HG03064 (cell line): Measurements from ENCODE around the gene TBC1D22A.
"Not testable (repeated sequence)": the region's sequence is repeated elsewhere in the genome, so short reads cannot be mapped to it uniquely, and the experiment has no call there.

ENCODE experiments used
- ATAC-seq: cut with Tn5 transposase; IDR thresholded peaks from one replicate; pipeline ENCODE4 v1.9.1; 2021; ENCODE audit warnings: low read depth; ENCODE audit not compliant: unreplicated experiment

Gene TBC1D22A

DNA sequence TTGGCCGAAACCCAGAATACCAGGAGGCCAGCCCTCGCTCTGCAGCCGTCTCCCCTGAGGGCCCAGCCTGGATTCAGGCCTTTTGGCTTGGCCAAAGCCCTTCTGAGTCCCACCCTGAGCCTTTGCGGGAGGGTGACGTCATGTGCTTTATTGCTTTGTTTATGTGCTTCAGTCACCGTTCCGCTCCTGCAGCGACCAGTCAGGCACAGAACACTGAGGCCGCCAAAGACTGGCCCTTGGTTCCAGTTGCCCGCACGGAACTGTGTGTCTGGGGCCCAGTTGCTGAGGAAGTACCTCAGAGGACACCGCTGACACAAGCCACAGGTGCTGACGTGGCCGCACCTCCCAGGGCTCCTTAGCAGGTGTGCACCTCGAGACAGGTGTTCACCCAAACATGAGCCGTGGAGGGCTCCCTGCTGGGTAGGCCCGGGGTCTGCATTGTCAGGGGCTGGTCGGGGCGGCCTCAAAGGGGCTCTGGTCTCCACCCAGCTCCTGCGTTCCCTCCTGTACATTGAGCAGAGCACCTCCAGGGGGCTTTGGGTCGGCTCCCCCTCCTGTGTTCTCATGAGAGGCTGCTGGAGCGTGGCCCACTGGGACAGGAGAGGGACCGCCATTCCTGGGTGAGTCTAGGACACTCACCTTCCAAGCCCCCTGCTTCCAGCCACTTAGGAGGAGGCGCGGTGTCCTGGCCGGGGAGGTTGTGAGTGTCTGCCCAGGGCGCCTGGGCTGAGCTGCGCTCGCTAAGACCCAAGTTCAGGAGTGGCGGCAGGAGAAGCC is 376.8 kb downstream of the TBC1D22A start:
- no peak for ATAC-seq

DNA sequence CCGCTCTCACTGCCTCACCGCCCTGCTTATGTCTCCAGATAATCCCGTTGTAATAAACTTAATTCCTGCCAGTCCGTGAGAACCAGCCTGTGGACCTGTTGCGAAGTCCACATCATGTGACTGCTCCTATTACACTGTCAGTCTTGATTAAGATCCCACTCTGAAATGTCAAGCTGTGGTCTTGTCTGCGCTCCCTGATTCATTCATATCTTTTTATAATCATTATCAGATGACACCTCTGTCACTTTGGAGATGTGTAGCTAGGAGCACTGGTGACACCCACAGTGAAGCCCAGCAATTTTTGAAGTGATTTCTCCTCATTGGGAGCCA is 377.3 kb downstream of the TBC1D22A start:
- ATAC-seq: no peak

DNA sequence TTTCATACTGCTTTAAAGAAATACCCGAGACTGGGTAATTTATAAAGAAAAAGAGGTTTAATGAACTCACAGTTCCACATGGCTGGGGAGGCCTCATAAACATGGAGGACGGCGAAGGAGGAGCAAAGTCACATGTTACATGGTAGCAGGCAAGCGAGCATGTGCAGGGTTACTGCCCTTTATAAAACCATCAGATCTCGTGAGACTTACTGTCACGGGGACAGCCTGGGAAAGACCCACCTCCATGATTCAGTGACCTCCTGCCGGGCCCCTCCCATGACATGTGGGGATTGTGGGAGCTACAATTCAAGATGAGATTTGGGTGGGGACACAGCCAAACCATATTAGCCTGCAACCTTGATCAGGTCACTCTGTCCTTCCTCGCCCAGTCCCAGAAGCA is 378.5 kb downstream of the TBC1D22A start:
- ATAC-seq: not testable (repeated sequence)

DNA sequence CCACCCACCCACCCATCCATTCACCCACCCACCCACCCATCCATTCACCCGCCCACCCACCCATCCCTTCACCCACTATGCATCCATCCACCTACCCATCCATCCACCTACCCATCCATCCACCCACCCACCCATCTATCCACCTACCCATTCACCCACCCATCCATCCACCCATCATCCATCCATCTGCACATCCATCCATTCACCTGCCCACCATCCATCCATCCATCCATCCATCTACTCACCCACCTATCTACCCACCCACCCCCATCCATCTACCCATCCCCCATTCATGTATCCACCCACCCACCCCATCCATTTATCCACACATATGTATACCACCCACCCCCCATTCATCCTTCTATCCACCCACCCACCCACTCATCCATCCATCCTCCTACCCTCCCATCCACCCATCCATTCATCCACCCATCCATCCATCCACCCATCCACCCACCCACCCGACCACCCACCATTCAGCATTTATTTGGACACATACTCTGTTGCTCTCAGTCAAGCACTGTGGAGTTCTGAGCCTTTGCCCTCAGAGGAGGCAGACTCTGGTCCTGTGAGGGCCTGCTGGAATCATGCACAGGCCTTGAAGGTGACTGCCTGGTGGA is 380.1 kb downstream of the TBC1D22A start:
- no peak for ATAC-seq

DNA sequence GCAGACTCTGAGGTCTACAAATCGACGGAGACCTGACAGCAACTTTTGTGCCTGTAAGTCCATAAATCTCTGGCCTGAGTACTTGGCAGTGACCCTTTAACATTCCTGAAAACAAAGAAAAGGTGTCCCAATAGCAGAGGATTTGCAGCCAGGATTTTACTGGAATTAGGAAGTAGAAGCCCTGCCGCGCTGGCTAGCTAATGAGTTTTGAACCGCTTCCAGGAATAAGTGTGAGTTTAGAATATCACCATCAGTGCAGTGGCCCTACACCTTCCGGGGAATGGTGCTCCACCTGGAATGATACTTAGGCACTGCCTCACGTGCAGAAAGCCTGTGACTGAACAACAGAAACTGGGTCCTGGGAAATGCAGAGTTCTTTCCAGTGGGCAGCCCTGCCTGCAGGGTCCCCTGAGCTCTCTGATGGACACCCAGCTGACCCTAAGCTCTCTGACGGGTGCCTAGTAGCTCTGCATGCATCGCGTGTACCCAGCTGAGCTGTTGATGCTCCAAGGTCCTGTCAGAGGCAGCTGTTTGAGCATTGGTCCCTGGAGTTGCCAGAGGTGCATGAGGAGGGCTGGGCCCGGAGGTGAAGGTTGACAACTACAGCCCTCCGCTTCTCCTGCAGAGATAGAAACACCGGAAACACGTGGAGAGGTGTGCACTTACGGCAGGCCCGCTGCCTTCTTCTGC is 380.9 kb downstream of the TBC1D22A start:
- ATAC-seq: no peak

DNA sequence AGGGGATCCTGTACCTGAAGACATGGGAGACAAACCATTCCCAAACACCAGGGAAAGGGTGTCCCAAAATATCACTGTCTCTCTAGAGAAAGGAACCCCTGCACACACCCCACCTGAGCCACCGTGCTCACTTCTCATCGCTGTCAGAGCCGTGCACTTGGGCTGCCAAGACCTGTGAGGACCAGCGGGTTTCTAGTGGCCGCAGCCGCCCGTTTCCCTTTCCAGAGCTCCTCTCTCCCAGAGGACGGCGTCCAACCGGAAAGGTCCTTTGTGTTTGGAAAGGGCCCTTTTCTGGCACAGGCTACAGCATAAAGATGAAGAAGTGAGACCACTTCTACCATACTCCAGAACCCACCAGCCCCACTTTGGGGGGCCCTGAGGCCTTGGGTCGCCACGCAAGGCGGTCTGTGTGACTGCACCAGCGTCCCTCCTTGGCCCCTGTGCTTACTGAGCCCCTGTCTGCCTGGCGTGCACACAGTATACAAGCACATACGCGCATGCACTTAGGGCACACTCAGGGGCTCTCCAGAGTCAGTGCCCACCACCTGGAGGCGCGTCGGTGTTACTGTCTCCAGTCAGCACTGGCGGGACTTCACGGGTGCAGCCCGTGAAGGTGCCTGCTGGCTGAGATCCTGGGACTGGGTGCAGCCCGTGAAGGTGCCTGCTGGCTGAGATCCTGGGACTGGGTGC is 381.8 kb downstream of the TBC1D22A start:
- no peak for ATAC-seq

DNA sequence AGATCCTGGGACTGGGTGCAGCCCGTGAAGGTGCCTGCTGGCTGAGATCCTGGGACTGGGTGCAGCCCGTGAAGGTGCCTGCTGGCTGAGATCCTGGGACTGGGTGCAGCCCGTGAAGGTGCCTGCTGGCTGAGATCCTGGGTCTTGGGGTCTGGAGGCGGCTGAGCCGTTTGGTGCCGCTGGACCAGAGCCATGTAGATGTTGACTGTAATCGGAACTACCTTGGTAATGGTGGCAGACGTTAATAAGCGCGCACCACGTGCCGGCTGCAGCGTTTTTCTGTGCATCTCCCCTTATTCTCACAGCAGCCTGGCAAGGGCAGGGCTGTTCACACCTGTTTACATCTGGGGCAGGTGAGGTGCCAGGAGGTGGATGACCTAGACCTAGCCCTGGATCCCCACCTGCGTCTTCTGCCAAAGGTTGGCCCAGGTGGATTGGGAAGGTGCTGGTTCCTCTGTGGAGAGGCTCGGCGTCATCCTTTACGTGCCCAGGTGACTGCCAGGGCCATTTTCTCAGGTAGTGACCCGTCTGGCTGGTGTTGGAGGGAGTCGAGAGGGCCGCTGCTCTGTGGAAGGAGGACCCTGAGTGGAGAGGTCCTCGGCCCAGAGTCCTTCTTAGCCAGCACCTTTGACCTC is 382.5 kb downstream of the TBC1D22A start:
- ATAC-seq: no peak

DNA sequence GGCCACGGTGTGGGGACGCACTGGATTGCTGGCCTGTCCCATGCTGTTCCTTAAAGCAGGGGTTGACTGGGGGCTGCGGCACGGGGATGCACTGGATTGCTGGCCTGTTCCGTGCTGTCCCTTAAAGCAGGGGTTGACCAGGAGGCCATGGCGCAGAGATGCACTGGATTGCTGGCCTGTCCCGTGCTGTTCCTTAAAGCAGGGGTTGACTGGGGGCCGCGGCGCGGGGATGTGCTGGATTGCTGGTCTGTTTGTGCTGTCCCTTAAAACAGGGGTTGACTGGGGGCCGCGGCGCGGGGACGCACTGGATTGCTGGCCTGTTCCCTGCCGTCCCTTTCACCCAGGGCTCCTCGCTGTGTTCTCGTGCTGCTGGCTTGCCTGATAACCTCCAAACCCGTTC is 383.4 kb downstream of the TBC1D22A start:
- ATAC-seq: no peak

DNA sequence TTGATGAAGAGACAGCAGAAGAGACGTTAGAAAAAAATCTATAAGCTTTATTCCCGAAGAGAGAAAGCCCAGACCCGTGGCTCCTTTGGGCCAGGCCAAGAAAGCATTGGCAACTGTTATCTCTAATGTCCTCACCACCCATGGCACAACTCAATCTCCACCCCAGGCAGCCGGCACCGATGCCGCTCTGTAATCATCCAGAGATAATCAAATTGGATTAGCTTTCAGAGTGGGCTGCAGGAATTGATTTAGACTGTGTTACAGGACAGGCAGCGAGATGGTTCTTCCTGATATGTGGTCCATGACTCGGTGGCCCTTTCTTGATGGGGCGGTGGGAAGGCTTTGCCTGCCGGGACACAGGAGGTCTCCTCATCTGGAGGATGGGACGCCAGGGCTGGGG is 383.9 kb downstream of the TBC1D22A start:
- ATAC-seq: no peak

DNA sequence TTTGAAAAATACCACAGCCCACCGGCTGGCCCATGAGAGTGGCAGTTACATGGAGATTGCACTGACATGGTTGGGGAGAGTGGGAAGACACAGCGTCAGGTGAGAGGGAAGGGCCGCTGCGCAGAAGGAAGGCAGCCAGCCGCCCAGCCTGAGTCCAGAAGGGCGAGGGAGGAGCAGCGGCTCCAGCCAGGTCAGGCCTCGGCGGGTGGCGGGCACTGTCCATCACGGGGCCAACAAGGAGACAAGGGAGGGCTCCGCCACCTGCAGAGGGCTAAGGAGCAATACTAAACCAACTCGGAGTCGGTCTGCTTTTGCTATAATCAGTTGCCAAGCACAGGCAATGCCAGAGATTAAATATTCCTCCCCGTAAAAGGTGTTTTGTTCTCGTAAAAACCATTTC is 384.5 kb downstream of the TBC1D22A start:
- ATAC-seq: no peak

DNA sequence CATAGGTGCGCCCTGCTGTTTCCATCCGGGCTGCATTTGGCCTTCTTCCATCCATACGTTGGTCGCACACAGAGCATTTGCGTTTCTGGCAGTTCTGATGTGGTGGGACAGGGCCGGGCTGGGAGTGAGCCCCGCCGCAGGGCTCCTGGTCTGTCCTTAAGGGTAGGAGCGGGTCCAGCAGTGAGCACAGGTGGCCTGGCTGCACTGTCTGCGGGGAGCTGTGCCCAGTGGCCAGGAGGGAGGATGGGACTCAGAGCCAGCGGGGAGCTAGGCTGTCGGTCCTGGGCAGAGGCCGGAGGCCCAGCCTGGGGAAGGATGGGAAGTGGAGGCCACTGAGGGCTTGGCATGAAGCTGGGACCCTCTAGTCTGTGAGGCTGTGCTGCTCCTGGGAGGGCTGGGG is 385.1 kb downstream of the TBC1D22A start:
- no peak for ATAC-seq

DNA sequence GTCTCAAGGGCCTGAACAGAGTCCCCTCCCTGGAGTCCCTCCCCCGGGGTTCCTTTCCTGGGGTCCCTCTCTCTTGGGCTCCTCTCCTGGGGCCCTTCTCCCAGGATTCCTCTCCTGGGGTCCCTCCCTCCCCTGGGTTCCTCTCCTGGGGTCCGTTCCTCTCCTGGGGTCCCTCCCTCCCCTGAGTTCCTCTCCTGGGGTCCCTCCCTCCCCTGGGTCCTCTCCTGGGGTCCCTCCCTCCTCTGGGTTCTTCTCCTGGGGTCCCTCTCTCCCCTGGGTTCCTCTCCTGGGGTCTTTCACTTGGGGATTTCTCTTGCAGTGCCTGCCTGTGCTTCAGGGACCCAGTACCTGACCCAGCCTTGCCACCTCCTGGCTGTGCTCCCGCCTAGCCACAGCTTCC is 386.1 kb downstream of the TBC1D22A start:
- ATAC-seq: no peak

DNA sequence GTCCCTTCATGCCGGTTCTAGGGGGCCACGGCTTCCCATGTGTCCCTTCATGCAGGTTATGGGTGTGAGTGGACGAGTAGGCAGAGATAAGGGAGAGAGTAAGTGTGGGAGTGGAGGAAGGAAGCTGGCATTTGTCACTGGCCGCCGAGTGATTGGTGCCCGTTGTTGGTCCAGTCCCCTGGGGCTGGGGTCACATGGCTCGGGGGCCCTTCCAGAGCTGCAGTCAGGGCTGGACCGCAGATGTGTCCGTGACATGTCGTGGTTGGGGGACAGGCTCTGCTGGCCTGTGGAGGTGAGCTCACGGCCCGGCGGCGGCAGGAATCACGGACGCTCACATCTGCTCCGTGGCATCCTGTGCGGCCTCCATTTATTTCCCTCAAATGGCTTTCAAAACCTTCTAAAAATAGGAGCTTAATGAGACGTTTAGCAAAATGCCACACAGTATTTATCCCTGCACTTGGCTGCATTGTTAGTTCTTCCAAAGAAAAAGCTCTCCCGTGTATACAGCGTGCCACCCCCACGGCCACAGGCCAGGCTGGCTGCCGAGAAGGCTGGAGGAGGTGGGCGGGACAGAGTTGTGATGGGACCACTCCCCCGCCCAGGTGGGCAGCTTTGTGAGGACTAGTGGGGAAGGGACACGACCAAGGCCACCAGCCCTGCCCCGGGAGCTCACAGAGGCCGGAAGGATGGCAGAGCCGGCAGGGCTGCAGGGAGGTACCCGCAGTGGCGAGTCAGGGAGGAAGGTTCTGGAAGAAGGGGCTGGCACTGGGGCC is 386.7 kb downstream of the TBC1D22A start:
- ATAC-seq: no peak

DNA sequence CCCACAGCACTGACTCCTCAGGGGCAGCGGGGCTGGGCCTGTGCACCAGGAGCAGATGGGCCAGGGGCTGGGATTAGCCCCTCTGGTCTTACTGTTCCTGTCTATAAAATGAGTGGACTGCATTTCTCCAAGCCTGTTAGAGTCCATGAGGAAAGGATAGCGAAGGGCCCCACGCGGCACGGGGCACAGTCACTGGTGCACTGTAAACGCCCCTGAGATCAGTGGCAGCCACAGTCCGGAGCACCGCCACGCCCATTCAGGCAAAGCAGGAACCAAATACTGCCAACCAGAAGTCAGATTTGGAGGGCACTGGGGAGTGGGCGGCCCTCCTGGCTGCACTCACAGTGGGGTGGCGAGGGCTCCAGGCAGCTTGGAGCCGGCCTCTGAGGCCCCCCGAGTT is 387.5 kb downstream of the TBC1D22A start:
- no peak for ATAC-seq

DNA sequence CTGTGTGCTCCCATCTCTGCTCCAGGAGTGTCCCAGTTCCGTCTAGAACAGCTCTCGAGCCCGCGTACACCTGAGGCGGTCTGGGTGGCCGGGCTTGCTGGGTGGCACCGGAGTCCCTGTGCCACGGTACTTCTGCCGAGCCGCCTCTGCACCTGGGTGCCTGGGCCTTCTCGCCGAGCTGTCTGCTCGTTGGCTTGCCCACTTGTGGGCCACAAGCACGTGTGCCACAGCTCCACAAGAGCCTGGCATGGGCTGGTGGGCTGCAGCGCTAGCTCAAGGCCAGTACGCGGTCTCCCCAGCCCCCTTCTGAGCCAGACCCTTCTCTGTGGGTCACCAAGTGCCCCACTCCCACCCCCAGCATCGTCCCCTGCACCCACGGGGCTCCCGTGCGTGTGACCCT is 388.0 kb downstream of the TBC1D22A start:
- ATAC-seq: no peak

DNA sequence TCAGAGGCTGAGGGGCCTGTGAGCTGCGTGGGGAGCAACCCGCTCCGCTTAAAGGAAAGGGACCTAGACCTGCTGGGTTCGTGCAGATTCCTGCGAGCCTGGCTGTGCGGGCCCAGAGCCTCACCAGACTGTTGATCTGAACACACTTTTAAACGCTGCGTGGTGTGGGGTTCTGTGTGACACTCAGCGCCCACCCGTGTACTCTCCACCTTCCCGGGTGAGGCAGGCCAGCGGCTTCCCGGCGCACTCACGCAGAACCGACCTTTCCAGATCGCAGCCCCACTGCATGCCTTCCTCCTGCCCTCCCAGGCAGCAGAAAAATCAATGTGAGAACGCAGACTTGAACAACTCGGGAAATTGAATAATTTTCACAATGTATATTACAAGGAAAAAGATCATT is 388.6 kb downstream of the TBC1D22A start:
- ATAC-seq: no peak

DNA sequence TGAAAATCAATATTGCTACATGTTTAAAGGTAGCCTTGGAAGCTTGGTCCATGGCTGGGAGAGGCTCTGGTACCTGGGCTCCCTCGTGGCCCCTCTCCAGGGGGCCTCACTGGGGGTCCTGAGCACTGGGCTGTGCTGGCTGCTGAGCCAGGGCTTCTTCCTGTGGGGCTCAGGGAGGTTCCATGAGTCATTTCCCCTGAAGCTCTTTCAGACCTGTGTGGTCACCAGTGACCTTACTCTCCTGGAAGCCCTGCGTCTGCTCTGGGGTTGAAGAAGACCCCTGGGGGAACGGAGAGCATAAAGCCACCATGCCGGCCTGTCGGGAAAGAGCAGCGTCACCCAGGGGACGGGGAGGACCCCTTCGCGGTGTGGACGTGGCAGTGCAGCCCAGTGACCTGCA is 389.0 kb downstream of the TBC1D22A start:
- ATAC-seq: no peak

DNA sequence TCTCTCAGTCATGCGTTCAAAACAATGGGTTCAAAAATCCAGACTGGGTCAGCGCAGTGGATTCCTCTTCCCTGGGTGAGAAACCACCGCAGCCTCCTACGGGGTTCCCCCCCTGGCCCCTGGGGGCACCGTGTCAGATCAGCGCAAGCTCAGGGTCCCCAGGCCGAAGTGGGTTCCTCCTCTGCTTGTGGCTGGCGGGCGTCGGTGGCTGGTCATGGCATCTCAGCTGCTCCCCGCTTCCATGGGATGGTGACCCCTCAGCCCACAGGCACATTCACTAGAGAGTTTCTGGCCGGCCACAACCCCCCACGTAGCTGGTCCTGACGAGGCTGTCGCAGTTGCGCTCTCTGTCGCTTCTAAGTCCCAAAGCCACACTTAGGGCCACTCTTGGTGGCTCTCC is 389.8 kb downstream of the TBC1D22A start:
- no peak for ATAC-seq

DNA sequence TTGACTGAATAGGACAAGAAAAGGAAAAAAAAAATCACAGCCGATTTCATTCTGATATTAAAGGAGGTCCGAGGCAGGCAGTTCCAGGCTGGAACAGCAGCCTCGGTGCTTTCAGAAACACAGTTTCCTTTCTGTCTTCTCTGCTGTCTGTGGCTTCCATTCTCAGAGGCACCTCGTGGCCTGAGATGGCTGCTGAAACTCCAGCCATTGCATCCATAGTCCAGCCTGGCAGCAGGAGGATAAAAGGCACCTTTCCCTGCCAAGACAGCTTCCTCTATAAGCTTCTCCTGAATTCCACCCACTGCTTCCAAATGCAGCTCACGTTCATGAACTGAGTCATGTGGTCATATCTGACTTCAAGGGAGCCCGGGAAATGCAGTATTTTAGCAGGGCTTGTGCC is 390.5 kb downstream of the TBC1D22A start:
- ATAC-seq: no peak

DNA sequence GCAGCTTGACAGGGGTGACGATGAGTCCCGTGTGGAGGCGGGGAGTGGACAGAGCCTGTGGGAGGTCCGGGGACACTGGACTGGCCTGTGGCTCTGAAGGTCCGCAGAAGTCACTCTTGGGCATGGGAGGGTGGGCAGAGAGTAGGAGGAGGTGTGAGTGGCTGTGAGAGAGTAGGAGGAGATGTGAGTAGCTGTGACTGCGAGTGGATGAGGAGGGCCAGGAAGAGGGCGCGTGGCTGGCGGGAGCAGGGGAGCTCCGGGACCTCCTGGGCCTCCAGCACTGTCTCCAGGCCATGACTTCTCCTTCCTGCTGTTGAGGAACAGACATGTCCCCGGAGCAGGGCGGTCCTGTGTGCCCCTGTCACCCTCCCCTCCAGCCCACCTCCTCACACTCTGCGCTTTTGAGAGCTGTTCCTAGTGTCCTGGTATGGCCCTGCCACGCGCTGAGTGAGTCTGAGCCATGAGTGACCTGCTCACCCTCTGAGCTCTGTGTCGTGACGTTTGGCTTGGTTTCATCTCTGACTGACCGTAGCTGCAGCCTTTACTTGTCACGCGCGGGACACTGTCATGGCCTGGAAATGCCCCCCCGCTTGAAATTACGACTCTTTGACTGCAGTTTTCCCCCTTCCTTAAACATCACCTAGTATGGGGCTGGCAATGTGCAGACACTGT is 391.5 kb downstream of the TBC1D22A start:
- no peak for ATAC-seq
